Testis (tissue), 2 donors: ENCODE results near the gene MAP3K9.

Experiments
- CTCF ChIP-seq, 3 experiments: fragments of 450-650 bp in 2 of 3; fragments of 200-600 bp in 1 of 3; sonication (generic) in 1 of 3; IDR thresholded peaks; one replicate each; pipeline ENCODE4 v1.5.1; 2016 to 2019; ENCODE audit warnings: antibody characterized with exemption in 3 of 3, mild to moderate bottlenecking in 2 of 3, moderate library complexity in 1 of 3
- POLR2A ChIP-seq: fragments of 450-650 bp; IDR thresholded peaks from one replicate; pipeline ENCODE4 v1.6.1; 2017; ENCODE audit warnings: antibody characterized with exemption, mild to moderate bottlenecking, moderate library complexity

- no peak for TF ChIP-seq POLR2A
- TF ChIP-seq CTCF (IDR thresholded peaks at IDR 0.05), result no peak
Observed at GRCh38 chr14:70741482-70741881, 67.8 kb downstream of the MAP3K9 start.
